Neural cell (in vitro differentiated cells): ENCODE results near the gene CARS2. TPM values are rescaled to one million over a fixed set of nuclear protein-coding genes. Genes with fewer than 3 reads are reported as not detected.

Experiments
- H2AFZ ChIP-seq: fragments of 200-600, 300-800 bp; sonication (generic), shearing (Covaris generic); 2 replicates; pipeline ENCODE4 v1.6.0; 2014; ENCODE audit warnings: low read depth, mild to moderate bottlenecking, antibody characterized with exemption, low read length, moderate library complexity
- H3F3A ChIP-seq: fragments of 200-600 bp; shearing (Covaris generic); 2 replicates; pipeline ENCODE4 v1.6.1; 2016; ENCODE audit warnings: mild to moderate bottlenecking, moderate library complexity, mixed read lengths, antibody characterized with exemption, low read length; ENCODE audit not compliant: insufficient read depth, poor library complexity, severe bottlenecking
- H3K27ac ChIP-seq: fragments of 200-600, 300-800 bp; sonication (generic), shearing (Covaris generic); 2 replicates; pipeline ENCODE4 v1.5.1; 2014; ENCODE audit warnings: mild to moderate bottlenecking, low read length, moderate library complexity
- H3K27me3 ChIP-seq: fragments of 300-800, 200-600 bp; sonication (generic), shearing (Covaris generic); 2 replicates; pipeline ENCODE4 v1.6.0; 2014; ENCODE audit warnings: mild to moderate bottlenecking, low read depth, low read length, moderate library complexity; ENCODE audit not compliant: insufficient read depth
- H3K36me3 ChIP-seq: fragments of 300-800, 200-600 bp; sonication (generic), shearing (Covaris generic); 2 replicates; pipeline ENCODE4 v1.5.1; 2014; ENCODE audit warnings: mild to moderate bottlenecking, antibody characterized with exemption, low read length, moderate library complexity; ENCODE audit not compliant: insufficient read depth
- H3K4me2 ChIP-seq: fragments of 300-800, 200-600 bp; sonication (generic), shearing (Covaris generic); 2 replicates; pipeline ENCODE4 v1.6.0; 2014; ENCODE audit warnings: mild to moderate bottlenecking, low read length
- H3K4me3 ChIP-seq: fragments of 300-800, 200-600 bp; sonication (generic), shearing (Covaris generic); 2 replicates; pipeline ENCODE4 v1.5.1; 2014; ENCODE audit warnings: mild to moderate bottlenecking, low read length, moderate library complexity
- H3K79me2 ChIP-seq: fragments of 200-600 bp; shearing (Covaris generic); replicated peaks from 2 replicates; pipeline ENCODE4 v1.6.0; 2014; ENCODE audit warnings: mild to moderate bottlenecking, low read length, moderate library complexity; ENCODE audit not compliant: insufficient read depth
- H3K9ac ChIP-seq: fragments of 300-800, 200-600 bp; sonication (generic), shearing (Covaris generic); 2 replicates; pipeline ENCODE4 v1.6.1; 2016; ENCODE audit warnings: mild to moderate bottlenecking, low read length, mixed read lengths
- H3K9me2 ChIP-seq: fragments of 200-600 bp; shearing (Covaris generic); 2 replicates; pipeline ENCODE4 v1.6.1; 2016; ENCODE audit warnings: mild to moderate bottlenecking, low read length, mixed read lengths; ENCODE audit not compliant: insufficient read depth
- H3K9me3 ChIP-seq: fragments of 200-600, 300-800 bp; sonication (generic), shearing (Covaris generic); 2 replicates; pipeline ENCODE4 v1.6.1; 2016; ENCODE audit warnings: mild to moderate bottlenecking, mixed run types, low read length, moderate library complexity, mixed read lengths
- H4K20me1 ChIP-seq: fragments of 200-600 bp; shearing (Covaris generic); 2 replicates; pipeline ENCODE4 v1.6.1; 2016; ENCODE audit warnings: mild to moderate bottlenecking, mixed run types; ENCODE audit not compliant: insufficient read depth
- EP300 ChIP-seq: fragments of 450-650 bp; conservative IDR thresholded peaks from 2 replicates; pipeline ENCODE4 v1.6.1; 2014; ENCODE audit warnings: antibody characterized with exemption, mild to moderate bottlenecking, moderate library complexity; ENCODE audit not compliant: poor library complexity, severe bottlenecking
- EZH2 ChIP-seq: fragments of 200-600, 300-800 bp; shearing (Covaris generic), sonication (generic); IDR thresholded peaks from 2 replicates; pipeline ENCODE4 v1.6.1; 2014; ENCODE audit warnings: antibody characterized with exemption, low read length, borderline replicate concordance, mild to moderate bottlenecking; ENCODE audit not compliant: insufficient read depth, poor library complexity, severe bottlenecking
- MXI1 ChIP-seq: fragments of 450-650 bp; conservative IDR thresholded peaks from 2 replicates; pipeline ENCODE4 v1.6.1; 2014; ENCODE audit warnings: antibody characterized with exemption, mild to moderate bottlenecking; ENCODE audit not compliant: poor library complexity, severe bottlenecking
- POLR2AphosphoS5 ChIP-seq: IDR thresholded peaks from 2 replicates; pipeline ENCODE4 v1.6.1; 2012
- RAD21 ChIP-seq: fragments of 450-650 bp; conservative IDR thresholded peaks from 2 replicates; pipeline ENCODE4 v1.6.1; 2014; ENCODE audit warnings: antibody characterized with exemption, mild to moderate bottlenecking, moderate library complexity
- SMC3 ChIP-seq: fragments of 450-650 bp; conservative IDR thresholded peaks from 2 replicates; pipeline ENCODE4 v1.6.1; 2014; ENCODE audit warnings: antibody characterized with exemption, mild to moderate bottlenecking, moderate library complexity; ENCODE audit not compliant: poor library complexity
- TAF1 ChIP-seq: IDR thresholded peaks from 2 replicates; pipeline ENCODE4 v1.6.1; 2012; ENCODE audit warnings: low read depth
- polyA plus RNA-seq: library from polyadenylated mRNA; depleted of rRNA; stranded (reverse); fragments of >200 nt; gene quantifications from 2 replicates; pipeline ENCODE4 v1.2.3, GENCODE V29; 2014
- TF ChIP-seq, protein P1 (sequence below): IDR thresholded peaks from 2 replicates; pipeline ENCODE4 v1.6.1; 2012; ENCODE audit warnings: borderline replicate concordance
- TF ChIP-seq, protein P2 (sequence below): fragments of 450-650 bp; IDR thresholded peaks from 2 replicates; pipeline ENCODE4 v1.5.1; 2014; ENCODE audit warnings: antibody characterized with exemption, mild to moderate bottlenecking, moderate library complexity; ENCODE audit not compliant: poor library complexity, severe bottlenecking

The CARS2 gene
- polyA plus RNA-seq, 1 donor from 2014 or later, result 92.2 TPM

DNA sequence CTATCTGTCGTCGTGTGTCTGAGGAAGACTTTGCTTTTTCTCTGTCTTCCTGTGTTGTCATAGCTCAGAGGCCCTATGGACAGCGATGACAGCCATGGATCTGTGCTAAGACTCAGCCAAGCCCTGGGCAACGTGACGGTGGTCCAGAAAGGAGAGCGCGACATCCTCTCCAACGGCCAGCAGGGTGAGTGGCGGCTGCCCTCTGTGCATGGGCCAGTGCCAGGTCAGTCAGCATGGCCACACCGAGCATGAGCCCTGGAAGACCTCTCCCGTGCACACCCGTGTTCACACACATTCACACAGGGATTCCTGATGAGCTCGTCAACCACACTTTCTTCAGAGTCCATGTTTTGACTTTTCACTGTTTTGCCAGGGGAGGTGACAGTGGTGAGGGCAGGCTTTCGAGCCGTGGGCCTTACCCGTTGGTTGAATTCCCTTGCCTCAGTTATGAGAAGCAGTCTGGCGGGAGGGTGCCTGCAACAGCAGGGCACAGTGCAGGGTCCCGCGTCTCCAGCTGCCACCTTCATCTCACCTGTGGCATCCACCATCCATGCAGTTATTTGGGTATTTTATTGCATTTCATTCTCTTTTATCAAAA lies 70.4 kb downstream of the CARS2 start:
- Histone ChIP-seq H3K4me2 (no peak overlapping the region), H3K9me3 (no peaks in the 10 kb centered on the region), H3K36me3 (no peaks in the 10 kb centered on the region), H3K79me2 (no peaks in the 10 kb centered on the region), H3K27ac (no peak overlapping the region), H2AFZ (no peak overlapping the region), H3K27me3 (no peaks in the 10 kb centered on the region), H3K9me2 (no peaks in the 10 kb centered on the region), H3F3A (no peaks in the 10 kb centered on the region), H4K20me1 (no peaks in the 10 kb centered on the region), H3K4me3 (no peak overlapping the region), H3K9ac (no peak overlapping the region)
- TF ChIP-seq, protein P1, sequence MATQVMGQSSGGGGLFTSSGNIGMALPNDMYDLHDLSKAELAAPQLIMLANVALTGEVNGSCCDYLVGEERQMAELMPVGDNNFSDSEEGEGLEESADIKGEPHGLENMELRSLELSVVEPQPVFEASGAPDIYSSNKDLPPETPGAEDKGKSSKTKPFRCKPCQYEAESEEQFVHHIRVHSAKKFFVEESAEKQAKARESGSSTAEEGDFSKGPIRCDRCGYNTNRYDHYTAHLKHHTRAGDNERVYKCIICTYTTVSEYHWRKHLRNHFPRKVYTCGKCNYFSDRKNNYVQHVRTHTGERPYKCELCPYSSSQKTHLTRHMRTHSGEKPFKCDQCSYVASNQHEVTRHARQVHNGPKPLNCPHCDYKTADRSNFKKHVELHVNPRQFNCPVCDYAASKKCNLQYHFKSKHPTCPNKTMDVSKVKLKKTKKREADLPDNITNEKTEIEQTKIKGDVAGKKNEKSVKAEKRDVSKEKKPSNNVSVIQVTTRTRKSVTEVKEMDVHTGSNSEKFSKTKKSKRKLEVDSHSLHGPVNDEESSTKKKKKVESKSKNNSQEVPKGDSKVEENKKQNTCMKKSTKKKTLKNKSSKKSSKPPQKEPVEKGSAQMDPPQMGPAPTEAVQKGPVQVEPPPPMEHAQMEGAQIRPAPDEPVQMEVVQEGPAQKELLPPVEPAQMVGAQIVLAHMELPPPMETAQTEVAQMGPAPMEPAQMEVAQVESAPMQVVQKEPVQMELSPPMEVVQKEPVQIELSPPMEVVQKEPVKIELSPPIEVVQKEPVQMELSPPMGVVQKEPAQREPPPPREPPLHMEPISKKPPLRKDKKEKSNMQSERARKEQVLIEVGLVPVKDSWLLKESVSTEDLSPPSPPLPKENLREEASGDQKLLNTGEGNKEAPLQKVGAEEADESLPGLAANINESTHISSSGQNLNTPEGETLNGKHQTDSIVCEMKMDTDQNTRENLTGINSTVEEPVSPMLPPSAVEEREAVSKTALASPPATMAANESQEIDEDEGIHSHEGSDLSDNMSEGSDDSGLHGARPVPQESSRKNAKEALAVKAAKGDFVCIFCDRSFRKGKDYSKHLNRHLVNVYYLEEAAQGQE, result no peak
- TF ChIP-seq SMC3, result no peak
- no peak for TF ChIP-seq EZH2
- TF ChIP-seq, protein P2, sequence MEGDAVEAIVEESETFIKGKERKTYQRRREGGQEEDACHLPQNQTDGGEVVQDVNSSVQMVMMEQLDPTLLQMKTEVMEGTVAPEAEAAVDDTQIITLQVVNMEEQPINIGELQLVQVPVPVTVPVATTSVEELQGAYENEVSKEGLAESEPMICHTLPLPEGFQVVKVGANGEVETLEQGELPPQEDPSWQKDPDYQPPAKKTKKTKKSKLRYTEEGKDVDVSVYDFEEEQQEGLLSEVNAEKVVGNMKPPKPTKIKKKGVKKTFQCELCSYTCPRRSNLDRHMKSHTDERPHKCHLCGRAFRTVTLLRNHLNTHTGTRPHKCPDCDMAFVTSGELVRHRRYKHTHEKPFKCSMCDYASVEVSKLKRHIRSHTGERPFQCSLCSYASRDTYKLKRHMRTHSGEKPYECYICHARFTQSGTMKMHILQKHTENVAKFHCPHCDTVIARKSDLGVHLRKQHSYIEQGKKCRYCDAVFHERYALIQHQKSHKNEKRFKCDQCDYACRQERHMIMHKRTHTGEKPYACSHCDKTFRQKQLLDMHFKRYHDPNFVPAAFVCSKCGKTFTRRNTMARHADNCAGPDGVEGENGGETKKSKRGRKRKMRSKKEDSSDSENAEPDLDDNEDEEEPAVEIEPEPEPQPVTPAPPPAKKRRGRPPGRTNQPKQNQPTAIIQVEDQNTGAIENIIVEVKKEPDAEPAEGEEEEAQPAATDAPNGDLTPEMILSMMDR, result no peak
- no peak for TF ChIP-seq MXI1
- TF ChIP-seq EP300, result no peak
- TF ChIP-seq RAD21, result no peak
- no peak for TF ChIP-seq POLR2AphosphoS5
- TF ChIP-seq TAF1, result no peak

DNA sequence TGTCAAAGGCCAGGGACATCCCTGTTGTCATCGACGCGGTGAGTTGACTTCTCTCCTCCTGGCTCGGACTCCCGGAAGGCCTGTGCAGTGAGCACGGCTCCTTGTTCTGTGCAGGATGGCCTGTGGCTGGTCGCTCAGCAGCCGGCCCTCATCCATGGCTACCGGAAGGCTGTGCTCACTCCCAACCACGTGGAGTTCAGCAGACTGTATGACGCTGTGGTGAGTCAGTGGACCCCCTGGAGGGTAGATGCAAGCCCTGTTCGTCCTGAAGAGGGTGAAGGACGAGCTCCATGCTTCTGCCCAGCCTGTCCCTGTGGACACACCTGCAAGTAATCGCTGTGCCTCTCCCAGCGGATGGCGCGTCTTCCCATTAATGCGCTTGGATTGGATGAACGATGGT lies 71.4 kb downstream of the CARS2 start:
- Histone ChIP-seq H3K27me3 (no peaks in the 10 kb centered on the region), H3K36me3 (no peaks in the 10 kb centered on the region), H2AFZ (no peak overlapping the region), H3K9ac (no peak overlapping the region), H3F3A (no peaks in the 10 kb centered on the region), H3K4me3 (no peak overlapping the region), H3K4me2 (no peak overlapping the region), H3K9me3 (no peaks in the 10 kb centered on the region), H3K9me2 (no peaks in the 10 kb centered on the region), H3K27ac (no peak overlapping the region), H3K79me2 (no peaks in the 10 kb centered on the region), H4K20me1 (no peaks in the 10 kb centered on the region)
- TF ChIP-seq EP300 (no peak), TAF1 (no peak), POLR2AphosphoS5 (no peak), SMC3 (no peak), EZH2 (no peak)
- TF ChIP-seq, protein P1, result no peak
- TF ChIP-seq, protein P2, result no peak
